Transverse colon (tissue), 4 donors: Measurements from ENCODE around the gene TAGAP.
A peak's percentile ranks its signal among the peaks of the same experiment; 100 is the strongest.

Source experiments
- POLR2A ChIP-seq: fragments of 450-650 bp; IDR thresholded peaks from one replicate; pipeline ENCODE4 v1.6.1; 2016; ENCODE audit warnings: antibody characterized with exemption, mild to moderate bottlenecking, moderate library complexity
- POLR2AphosphoS5 ChIP-seq, 3 donors: sonication (generic); formaldehyde crosslinking; IDR thresholded peaks; one replicate each; pipeline ENCODE4 v1.6.1; 2016; ENCODE audit warnings: antibody characterized with exemption in 3 of 3
- TF ChIP-seq, protein P1 (sequence below), 5 experiments: fragments of 200-600 bp in 3 of 5; fragments of 450-650 bp in 2 of 5; sonication (generic) in 3 of 5; IDR thresholded peaks; 1 replicate in 2 of 5; 2 replicates in 3 of 5; pipeline ENCODE4 v1.5.1; 2016 to 2017; ENCODE audit warnings: antibody characterized with exemption in 5 of 5, inconsistent platforms in 3 of 5, mild to moderate bottlenecking in 2 of 5, moderate library complexity in 1 of 5

DNA sequence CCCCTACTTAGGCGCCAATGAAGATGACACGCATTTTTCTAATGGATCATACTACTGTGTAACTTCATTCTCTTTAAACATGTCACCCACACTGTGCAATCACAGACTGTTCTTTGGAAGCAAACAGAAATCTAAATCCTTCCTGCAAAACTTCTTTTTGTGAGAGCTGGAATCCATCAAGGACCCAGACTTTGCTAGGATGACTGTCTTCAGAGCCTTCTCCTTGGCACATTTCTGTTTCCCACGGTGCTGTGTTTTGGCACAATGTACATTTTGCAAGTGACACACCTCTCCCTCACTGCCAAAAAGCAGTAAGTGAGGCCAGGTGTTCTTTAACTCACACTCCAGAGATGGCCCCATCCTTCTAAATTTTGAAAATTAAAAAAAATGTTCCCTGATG, 21.7 kb upstream of the TAGAP start:
- TF ChIP-seq, protein P1, sequence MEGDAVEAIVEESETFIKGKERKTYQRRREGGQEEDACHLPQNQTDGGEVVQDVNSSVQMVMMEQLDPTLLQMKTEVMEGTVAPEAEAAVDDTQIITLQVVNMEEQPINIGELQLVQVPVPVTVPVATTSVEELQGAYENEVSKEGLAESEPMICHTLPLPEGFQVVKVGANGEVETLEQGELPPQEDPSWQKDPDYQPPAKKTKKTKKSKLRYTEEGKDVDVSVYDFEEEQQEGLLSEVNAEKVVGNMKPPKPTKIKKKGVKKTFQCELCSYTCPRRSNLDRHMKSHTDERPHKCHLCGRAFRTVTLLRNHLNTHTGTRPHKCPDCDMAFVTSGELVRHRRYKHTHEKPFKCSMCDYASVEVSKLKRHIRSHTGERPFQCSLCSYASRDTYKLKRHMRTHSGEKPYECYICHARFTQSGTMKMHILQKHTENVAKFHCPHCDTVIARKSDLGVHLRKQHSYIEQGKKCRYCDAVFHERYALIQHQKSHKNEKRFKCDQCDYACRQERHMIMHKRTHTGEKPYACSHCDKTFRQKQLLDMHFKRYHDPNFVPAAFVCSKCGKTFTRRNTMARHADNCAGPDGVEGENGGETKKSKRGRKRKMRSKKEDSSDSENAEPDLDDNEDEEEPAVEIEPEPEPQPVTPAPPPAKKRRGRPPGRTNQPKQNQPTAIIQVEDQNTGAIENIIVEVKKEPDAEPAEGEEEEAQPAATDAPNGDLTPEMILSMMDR (IDR thresholded peaks at IDR 0.05) = no peak
- TF ChIP-seq POLR2A = no peak
- TF ChIP-seq POLR2AphosphoS5 (IDR thresholded peaks at IDR 0.05) = peak in 1 of 3 donors; percentile 14
